HEK293 (cell line): ENCODE data around the gene DDN.

Source experiments
- CTCF ChIP-seq: fragments of 450-650 bp; formaldehyde crosslinking; IDR thresholded peaks from 2 replicates; pipeline ENCODE4 v1.5.1; 2016; ENCODE audit warnings: missing biosample characterization, missing genetic modification characterization
- KLF16 ChIP-seq: fragments of 450-650 bp; formaldehyde crosslinking; IDR thresholded peaks from 2 replicates; pipeline ENCODE4 v1.5.1; 2017; ENCODE audit warnings: missing biosample characterization, missing genetic modification characterization
- MYNN ChIP-seq: fragments of 450-650 bp; formaldehyde crosslinking; IDR thresholded peaks from 2 replicates; pipeline ENCODE4 v1.5.1; 2016; ENCODE audit warnings: missing biosample characterization, missing genetic modification characterization, borderline replicate concordance
- PRDM4 ChIP-seq: fragments of 450-650 bp; formaldehyde crosslinking; IDR thresholded peaks from 2 replicates; pipeline ENCODE4 v1.5.1; 2017; ENCODE audit warnings: missing biosample characterization, missing genetic modification characterization
- TRIM28 ChIP-seq: IDR thresholded peaks from 2 replicates; pipeline ENCODE4 v1.6.1; 2011; ENCODE audit warnings: low read length, control low read depth, borderline replicate concordance
- YY1 ChIP-seq: fragments of 450-650 bp; formaldehyde crosslinking; IDR thresholded peaks from 2 replicates; pipeline ENCODE4 v1.5.1; 2018; ENCODE audit warnings: missing biosample characterization, missing genetic modification characterization
- ZIC2 ChIP-seq: fragments of 450-650 bp; formaldehyde crosslinking; IDR thresholded peaks from 2 replicates; pipeline ENCODE4 v1.5.1; 2016; ENCODE audit warnings: missing biosample characterization, missing genetic modification characterization
- ZNF239 ChIP-seq: fragments of 450-650 bp; formaldehyde crosslinking; IDR thresholded peaks from 2 replicates; pipeline ENCODE4 v1.5.1; 2016; ENCODE audit warnings: missing biosample characterization, missing genetic modification characterization
- ZNF560 ChIP-seq: fragments of 450-650 bp; formaldehyde crosslinking; IDR thresholded peaks from 2 replicates; pipeline ENCODE4 v1.5.1; 2017; ENCODE audit warnings: missing biosample characterization, missing genetic modification characterization, borderline replicate concordance
- ZSCAN16 ChIP-seq: fragments of 450-650 bp; formaldehyde crosslinking; IDR thresholded peaks from 2 replicates; pipeline ENCODE4 v1.5.1; 2016; ENCODE audit warnings: missing biosample characterization, missing genetic modification characterization
- ZSCAN30 ChIP-seq: fragments of 450-650 bp; IDR thresholded peaks from 2 replicates; pipeline ENCODE4 v1.5.1; 2018; ENCODE audit warnings: missing biosample characterization, mild to moderate bottlenecking, missing genetic modification characterization, moderate library complexity

GRCh38 chr12:49044660-49045059, 45.5 kb upstream of the DDN start:
- TF ChIP-seq CTCF (no peak), ZSCAN30 (tag by site-specific recombination) (no peak), ZNF239 (no peak), TRIM28 (no peak), ZSCAN16 (tag by site-specific recombination) (no peak), PRDM4 (tag by site-specific recombination) (no peak), MYNN (tag by site-specific recombination) (no peak), ZIC2 (tag by site-specific recombination) (no peak), YY1 (tag by site-specific recombination) (no peak), KLF16 (no peak), ZNF560 (tag by site-specific recombination) (no peak)
